GM18526 (cell line): ENCODE measurements around the gene ATR.

ENCODE experiments used
- POLR2A ChIP-seq: IDR thresholded peaks from 3 replicates; pipeline ENCODE4 v1.6.1; 2011; ENCODE audit not compliant: insufficient read length; ENCODE audit errors: extremely low read depth

The ATR gene

DNA sequence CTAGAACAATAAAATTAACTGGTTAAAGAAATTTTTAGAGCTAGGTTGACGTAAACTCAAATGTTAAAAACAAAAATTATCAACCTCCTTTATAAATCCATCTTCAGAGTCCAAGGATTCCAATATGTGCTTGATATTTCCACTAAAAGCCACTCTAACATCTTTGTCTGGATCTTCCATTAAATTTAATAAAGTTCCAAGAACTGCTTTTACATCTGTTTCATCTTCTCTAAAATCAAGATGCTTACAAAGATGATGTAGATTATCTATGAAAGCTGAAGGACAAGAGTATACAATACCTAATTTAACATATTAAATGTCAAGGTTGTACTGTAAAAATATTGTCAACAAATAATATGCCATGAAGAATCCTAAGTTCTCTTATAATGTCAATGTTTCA lies 24.8 kb downstream of the ATR start:
- no peak for TF ChIP-seq POLR2A

DNA sequence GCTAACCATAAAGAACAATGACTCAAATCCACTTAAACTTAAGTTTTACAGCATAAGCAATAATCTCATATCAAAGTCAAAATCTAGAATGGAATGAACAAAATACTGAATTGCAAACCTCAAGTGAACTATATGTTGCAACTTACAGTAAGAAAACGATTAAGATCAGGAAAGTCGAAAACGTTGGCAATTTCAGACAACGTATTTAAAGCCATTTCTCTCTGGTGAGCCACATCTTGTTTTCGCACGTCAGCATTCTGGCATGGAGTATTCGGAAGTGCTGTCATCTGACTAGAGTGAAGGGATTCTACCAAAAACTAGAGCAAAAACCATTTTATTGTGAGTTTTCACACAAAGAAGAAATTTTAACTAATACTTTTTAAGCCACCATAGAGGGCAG lies 28.5 kb downstream of the ATR start:
- no peak for TF ChIP-seq POLR2A

DNA sequence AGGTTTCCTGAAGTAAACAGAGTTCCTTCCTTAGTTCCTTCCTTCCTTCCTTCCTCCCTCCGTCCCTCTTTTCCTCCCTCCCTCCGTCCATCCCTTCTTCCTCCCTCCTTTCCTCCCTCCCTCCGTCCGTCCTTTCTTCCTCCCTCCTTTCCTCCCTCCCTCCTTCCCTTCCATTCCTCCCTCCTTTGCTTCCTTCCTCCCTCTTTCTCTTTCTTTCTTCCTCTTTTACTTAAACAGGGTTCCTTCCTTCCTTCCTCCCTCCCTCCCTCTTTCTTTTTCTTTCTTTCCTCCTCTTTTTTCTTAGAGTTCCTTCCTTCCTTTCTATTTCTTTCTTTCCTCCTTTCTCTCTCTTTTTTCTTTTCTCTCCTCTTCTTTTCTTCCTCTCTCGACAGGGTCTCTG lies 35.2 kb downstream of the ATR start:
- no peak for TF ChIP-seq POLR2A

DNA sequence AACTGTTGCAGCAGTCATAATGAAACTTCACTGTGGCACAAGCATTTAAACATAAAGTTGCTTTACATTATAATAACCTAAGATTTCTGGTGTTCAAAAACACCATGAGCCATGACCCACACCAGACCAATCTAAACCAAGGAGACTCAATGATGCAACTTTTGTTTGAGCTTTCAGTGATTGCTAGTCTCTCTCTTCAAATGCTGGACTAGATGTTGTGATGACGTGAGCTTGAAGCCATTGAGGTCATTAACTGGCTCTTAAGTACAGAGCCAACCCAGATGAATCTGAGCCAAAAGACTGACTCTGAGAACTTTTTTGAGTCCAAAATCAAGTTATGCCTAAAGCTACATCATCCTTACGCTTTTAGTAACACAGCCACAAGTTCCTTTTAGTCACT lies 36.5 kb downstream of the ATR start:
- TF ChIP-seq POLR2A: no peak

DNA sequence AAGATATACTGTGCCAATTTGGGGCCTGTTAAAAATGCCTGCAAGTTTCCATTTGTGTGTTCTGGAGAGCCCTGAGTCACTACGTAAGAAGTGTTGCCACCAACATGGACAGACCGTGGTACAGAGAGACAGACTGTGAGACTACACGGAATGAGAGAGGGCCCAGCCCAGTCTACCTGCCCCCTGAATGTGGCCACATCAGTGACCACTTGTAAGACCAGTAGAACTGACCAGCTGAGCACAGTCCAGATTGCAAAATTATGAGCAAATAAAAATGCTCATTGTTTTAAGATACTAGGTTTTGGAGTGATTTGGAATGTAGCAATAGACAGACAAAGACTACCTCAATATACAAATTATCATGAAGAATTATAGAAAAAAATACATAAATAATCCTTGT lies 42.0 kb downstream of the ATR start:
- TF ChIP-seq POLR2A: no peak

DNA sequence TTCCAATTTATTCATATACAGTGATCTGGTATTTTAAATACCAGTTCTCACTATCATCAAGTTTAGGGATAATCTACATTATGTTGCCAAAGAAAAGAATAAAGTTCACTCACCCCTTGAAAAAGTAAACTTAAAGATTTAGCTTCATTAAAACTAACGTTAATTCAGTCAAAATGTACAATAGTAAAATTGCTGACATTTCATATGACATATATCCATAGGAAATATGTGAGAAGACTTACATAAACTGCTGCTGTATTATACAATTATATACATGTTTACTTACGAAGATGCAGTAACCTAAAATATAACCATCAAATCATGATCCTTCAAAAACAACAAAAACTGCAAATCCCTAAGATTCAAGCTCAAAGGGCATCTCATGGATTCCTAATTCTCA lies 44.0 kb downstream of the ATR start:
- no peak for TF ChIP-seq POLR2A

DNA sequence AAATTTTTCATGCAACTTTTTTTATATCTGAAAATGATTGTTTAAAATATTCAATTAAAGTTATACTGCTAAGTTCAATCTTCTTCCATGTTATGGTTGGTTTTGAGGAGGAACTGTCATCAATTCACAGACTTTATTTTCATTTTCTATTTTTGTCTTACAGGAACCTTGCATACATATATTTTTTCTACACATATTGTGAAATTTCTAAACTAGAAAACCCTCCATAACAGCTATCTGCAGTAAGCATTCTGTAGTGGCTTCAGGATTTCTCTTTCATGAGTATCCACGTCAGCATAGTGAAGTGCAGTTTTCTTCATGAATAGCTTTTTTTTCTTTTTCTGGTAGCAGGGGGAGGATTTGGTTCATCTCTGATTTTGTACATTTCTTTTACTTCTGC lies 48.2 kb downstream of the ATR start:
- no peak for TF ChIP-seq POLR2A

DNA sequence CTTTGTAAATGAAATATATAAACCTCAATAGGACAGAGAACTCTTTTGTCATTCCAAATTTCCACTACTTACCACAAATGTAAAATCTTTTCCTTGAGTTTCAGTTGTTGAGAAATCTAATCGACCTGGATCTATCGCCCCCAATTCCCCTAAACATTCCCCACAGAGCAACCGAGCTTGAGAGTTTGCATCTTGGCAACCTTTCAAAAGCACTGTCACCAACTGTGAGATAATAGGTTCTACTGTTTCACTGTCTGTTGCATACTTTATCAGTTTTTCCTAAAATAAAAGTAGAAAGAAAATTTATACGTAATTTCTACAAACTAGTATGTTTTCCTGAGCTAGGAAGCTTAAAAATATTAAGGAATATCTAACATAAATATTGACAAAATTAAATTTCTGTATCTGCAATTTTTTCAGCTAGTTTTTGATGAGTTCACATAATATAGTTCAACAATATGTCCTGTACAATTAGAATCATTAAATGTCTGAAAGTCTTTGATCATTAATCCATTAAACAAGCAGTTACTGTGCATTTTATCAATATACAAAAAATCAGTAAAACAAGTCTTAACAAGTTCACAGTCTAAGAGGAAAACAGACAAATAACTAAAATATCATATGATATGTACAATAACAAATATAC lies 54.5 kb downstream of the ATR start:
- no peak for TF ChIP-seq POLR2A

DNA sequence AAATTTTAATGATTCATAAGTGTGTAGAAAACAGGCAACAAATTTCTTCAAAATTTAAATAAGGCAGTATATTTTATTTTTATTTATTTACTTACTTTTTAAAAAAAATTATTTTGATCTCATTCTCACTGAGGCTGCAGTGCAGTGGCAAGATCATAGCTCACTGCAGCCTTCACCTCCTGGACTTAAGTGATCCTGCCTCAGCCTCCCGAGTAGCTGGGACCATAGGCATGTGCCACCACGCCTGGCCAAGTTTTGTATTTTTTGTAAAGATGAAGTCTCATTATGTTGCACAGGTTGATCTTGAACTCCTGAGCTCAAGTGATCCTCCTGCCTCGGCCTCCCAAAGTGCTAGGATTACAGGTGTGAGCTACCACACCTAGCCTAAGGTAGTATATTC lies 69.5 kb downstream of the ATR start:
- no peak for TF ChIP-seq POLR2A

DNA sequence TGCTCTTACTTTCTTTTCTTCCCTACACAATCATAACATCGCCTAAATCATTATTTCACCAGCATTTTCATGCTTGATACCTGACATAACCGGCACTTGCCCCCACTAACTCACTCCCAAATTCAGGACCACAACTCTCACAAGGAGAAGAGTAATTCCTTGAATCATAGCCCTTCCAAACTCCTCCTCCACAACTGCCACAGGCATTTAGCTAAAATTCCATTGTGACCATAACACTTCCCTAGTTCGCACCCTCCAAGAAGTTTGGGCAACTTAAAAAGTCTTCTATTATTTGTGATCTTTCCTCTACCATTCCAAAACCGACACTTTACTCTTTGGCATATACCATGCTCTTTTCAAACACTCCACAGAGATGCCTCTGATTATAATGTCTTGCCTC lies 71.3 kb downstream of the ATR start:
- TF ChIP-seq POLR2A: no peak

DNA sequence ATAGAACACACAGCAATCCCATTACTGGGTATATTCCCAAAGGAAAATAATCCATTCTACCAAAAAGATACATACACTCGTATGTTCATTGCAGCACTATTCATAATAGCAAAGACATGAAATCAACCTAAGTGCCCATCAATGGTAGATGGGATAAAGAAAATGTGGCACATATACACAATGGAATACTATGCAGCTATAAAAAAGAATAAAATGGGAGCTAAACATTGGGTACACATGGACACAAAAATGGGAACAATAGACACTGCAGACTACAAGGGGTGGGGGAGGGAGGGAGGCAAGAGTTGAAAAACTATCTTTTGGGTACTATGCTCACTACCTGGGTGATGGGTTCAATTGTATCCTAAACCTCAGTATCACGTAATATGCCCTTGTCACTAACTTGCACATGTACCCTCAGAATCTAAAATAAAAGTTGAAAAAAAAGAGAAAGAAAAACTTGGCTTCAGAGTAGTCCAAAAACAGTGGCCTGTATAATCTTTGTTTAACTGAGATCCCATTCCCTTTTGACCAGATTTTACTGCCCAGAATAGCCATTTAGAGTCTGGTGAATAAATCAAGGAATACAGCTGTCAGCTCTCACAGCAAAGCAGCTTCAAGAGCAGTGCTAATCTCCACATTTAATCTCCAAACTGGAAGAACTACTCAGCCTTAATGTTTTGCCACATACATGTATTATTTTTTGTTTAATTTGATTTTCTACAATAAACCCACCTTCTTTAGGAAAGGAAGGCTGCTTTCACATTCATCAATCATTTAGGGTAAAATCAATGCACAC lies 76.1 kb downstream of the ATR start:
- no peak for TF ChIP-seq POLR2A

DNA sequence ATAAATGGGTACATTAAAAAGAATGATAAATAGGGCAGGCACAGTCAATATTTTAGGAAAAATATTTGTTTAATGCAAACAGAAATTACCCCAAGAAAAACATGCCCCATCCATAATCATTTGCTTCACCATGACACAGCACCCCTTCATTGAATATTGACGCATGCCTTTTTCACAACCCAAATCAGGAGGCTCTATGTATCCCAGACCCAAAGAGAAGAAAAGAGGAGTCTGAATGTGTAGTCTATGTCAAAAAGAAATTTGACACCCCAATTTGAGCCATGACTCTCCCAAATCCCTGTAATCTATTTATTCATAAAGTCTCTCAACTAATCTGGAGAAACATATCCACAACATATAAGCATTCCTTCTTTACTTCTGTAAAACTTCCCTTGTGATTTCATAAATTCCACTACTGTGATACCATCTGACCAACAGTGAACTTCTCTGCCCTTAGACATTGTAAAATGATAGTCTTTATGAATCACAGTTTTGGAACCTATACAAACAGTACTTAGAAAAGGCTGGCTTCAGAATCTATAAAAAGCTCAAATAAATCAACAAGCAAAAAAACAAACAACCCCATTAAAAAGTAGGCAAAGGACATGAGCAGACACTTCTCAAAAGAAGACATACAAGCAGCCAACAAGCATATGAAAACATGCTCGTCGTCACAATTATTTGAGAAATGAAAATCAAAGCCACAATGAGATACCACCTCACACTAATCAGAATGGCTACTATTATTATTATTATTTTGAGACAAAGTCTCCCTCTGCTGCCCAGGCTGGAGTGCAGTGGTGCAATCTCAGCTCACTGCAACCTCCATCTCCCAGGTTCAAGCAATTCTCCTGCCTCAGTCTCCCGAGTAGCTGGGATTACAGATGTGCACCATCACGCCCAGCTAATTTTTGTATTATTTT lies 77.3 kb downstream of the ATR start:
- TF ChIP-seq POLR2A: no peak

DNA sequence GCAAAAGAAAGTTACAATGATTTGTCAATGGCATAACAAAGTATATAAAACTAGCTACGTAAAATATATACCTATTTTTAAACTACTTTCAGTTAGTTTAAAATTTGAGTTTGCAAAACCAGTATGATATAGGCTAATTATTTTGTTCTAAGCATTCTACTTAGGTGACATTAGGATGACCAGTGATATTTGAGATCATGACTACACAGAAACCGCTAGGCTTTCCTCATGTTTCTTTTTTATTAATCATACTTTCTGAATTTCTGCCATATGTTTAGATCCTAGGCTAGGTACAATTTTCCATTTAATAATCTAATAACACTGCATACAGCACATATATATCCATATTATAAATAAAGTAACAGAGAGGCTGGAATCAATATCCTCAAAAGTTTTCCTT lies 78.3 kb downstream of the ATR start:
- no peak for TF ChIP-seq POLR2A

DNA sequence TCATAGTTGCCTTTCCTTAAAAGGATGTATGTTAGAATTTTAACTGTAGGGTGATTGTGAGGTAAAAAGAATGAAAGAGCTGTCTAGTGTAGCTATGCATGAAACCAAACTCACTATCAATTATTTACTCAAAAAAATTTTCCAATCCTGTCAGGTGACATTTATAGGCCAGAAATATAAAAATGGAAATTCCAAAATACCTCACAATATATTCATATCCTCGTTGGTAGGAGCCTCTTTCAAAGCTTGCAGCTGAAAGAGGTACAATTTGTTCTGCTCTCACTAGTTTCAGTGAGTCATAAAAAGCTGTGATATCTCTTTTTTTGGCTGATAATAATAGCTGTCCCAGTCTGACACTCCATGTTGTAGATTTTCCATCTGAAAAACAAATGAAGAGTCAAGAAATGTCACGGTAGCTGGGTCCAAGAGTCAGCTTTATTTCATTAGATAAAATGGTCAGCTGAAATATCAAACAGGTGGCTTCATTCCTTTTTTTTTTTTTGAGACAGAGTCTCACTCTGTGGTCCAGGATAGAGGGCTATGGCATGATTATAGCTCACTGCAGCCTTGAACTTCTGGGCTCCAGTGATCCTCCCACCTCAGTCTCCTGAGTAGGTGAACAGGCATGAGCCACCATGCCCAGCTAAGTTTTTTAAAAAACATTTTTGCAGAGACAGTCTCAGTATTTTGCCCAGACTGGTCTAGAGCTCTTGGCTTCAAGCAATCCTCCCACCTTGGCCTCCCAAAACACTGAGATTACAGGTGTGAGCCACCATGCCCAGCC lies 79.9 kb downstream of the ATR start:
- TF ChIP-seq POLR2A: no peak

DNA sequence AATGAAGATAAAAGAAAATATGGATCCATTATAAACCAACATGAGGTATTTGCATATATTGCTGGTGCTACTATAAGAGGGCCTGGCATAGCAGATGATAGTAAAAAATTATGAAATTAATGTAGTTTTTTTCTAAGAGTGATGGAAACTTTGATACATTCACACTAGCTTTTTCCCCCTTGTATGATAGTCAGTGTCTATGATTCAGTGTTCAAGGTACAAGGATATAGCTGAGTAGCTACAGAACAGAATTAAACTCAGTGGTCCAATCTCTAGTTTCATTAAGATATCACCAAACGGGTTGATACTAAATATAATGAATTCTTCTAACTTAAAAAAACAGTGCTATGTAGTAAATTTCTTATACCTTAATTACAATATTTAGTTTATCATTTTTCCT lies 80.8 kb downstream of the ATR start:
- no peak for TF ChIP-seq POLR2A
